ENCODE results near the gene RAB35.

The RAB35 gene

DNA sequence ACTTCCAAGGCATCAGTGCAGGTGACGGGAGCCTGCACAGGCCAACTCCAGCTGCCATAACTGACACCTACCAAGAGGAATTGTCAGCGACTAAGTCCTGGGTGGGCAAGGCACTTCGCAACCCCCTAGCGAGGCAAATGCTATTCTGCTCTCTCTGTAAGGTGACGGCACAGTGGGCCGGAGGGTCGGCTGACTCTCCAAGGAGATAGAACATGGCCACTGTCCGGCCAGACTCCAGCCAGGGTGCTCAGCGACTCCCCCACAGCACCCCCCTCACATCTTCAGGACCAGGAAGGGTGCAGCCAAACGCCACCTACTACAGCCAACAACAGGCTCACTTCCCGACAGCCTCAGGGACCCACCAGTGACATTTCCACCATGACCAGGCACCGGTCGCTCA lies 13.2 kb downstream of the RAB35 start:
- no peak for DNase-seq (ENCODE audit: low spot score)

DNA sequence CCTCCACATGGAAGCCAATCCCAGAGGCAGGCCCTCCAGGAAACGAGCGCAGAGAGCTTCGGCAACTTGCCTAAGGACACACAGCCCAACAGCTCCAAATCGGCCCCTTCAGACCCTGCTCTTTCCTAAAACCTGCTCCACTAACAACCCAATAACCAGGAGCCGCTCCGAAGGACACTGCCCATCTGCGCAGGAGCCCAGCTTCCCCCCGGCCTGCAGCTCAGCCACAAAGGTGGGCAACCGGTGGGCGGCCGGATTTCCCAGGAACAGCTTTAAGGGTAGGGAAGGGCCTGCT lies 13.6 kb downstream of the RAB35 start:
- DNase-seq (ENCODE audit: low spot score), result no peak

DNA sequence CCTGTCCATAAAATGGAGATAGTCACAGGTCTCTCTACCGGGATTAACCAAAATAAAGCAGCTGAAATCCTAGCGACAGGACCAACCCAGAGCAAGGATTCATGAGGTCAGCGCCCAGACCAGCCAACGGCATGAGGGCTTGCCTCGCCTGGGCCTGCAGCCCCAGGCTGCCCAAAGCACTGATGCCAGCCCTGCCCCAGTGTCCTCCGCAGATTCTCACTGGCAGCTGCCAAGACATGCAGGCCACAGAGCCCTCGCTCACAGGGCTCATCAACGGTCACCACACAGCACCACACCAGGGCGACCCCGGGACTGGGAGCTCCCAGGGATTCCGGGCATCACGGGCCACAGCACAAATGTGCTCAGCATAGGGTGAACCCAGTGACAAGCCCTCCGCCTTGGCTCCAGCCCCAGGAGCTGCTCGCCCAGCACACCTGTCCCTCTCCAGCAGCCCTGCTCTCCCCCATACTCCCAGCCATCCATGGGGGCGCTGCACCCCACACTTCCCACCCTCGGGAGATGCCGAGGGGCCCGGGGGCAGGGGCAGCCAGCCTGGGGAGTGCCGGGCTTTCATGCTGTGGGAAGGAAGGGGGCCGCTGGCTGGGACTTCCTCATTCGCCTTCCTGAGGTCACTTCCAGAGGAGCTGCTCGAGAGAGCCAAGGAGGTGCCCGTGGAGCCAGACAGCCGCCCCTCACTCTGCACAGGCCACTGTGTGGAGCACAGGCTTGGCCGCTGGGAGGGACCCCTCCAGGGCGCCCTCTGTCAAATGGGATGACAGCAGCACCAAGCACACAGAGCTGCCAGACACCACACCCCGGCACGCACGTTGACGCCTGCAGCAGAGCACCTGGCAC lies 14.1 kb downstream of the RAB35 start:
- DNase-seq (ENCODE audit: low spot score), result no peak

DNA sequence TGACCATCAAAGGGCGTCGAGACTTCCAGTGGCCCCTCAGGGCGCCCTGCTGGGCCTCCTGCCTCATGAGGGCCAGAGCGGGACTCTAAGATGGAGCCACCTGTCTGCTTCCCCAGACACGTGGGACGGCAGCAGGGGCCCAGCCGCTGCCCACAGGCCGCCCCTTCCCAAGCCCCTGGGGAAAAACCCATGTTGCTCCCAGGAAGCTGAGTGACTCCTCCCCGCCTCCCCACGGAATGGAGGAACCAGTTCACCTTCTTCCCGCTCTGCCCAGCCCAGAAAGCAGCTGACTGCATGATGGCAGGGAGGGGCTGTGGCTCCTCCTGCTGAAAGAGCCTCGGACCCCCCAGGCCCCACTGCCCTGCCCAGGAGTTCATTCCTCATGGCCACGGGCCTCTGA lies 14.9 kb downstream of the RAB35 start:
- DNase-seq (ENCODE audit: low spot score), result no peak

DNA sequence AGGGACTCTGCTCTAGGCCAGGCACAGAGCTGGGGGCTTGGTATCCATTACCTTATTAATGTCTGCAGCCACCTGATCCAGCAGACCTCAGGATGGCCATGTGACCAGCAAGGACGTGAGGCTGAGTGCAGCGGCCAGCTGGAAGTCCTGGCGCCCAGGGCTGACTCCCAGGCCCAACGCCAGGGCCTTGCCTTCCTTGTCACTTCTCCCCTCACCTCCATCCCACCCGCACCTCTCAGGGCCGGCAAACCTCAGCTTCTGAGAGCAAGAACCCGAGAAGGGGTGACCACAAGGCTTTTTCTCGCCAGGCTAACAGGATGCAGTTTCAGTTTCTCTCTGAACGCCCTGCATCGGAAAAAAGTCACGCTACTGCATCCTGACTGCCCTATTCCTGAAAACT lies 15.4 kb downstream of the RAB35 start:
- DNase-seq (ENCODE audit: low spot score), result no peak

DNA sequence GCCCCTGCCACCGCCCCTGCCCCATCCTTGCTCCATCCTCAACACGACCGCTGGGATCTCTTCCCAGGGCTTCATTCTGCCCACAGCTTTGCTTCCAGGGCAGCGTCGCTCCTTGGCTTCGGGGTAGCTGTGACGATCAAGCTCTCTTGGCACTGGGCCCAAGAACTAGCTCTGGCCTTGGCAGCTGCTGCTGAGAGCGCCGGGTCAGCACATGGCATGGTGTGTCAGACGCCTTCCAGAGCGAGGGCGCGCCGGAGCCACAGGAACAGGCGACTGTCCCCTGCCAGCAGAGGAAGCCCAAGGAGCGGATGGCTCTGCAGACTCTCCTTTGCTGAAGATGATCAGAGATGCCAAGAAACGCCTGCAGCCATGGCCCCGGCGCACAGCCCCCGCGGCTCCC lies 15.9 kb downstream of the RAB35 start:
- DNase-seq (ENCODE audit: low spot score), result no peak

DNA sequence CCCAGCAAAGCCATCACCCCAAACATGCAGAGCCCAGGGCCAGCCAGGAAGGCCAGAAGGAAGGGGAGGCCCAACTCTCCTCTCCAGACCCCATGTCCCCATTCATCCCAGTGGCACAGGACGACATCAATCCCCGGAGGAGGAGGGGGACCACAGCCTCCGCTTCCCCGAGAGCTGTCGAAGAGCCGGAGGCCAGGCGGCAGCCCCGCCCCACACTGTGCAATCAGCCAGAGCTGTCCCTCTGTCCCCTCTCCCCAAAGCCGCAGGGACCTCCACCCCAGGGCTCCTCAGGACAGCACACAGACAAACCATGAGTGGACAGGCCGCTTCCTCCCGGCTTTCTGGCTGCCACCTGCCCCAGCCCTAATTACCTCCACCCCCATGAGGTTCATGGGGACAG lies 16.8 kb downstream of the RAB35 start:
- no peak for DNase-seq (ENCODE audit: low spot score)

DNA sequence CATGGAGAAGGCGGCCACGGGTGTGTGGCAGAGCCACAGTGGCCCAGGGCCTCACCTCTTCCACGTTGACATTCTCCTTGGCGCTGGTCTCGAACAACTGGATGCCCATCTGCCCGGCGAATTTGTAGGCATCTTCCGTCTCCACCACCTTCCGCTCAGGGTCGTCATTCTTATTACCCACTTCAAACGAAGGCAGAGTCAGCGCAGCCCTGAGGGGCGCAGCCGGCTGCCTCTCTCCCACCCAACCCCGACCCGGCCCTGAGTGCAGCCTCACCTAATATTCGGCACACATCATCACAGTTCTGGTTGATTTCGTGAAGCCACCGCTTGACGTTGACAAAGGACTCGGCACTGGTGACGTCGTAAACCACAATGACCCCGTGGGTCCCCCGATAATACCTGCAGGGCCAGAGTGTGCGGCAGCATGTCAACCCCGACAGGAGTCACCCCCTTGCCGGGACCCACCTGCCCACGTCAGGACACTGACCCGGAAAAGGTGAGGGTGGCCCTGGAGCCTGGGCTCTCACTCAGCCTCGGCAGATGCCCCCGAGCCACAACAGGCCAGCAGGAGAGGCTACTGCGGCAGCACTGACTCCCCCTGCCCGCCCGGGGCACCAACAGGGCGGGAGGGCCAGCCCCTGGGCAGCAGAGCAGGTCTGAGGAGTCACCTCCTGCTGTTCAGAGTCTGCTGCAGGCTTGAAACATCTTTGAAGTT lies 17.6 kb downstream of the RAB35 start:
- DNase-seq (ENCODE audit: low spot score), result no peak

DNA sequence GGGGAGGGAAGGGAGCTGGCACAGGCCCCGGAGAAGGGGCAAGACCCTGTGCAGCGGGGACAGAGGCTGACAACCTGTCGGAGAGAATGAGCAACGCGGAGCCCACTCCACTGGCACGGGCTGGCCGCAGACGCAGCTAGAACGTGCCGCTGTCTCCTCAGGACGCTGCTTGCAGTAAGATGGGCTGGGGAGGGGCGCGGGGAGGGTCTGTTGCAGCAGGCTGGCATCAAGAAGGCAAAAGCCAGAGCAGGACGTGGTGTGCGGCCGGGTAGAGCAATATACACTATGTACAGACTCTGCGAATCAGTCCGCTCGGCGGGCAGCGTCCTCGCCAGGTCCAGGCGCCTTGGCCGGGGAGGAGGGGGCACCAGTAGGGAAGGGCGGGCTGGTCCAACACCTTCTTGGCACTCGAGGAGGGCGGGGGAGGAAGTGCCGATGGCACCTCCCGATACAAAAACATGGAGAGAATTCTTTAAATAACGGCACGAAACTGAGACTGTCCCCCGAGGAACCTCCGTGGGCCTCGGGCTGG lies 19.8 kb downstream of the RAB35 start:
- DNase-seq (ENCODE audit: low spot score), result no peak

DNA sequence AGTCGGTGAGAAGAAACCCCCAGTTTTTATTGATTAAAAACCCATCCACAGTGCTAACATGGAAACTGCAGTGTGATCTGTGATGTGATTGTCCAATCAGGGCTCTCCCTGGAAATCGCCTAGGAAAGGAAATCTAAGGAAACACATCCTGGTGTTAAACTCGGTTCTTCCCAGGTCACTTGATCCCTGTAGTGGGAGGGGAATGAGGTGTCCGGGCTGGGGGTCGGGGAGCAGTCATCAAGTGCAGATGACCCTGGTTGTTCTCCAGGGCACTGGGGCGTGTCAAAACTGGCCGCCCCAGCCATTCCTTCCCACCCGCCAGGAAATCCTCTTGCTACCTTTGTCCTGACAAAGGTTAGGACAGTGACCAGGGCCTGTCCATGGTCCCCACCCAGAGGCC lies 20.8 kb downstream of the RAB35 start:
- peak; percentile 31 for DNase-seq (ENCODE audit: low spot score)

DNA sequence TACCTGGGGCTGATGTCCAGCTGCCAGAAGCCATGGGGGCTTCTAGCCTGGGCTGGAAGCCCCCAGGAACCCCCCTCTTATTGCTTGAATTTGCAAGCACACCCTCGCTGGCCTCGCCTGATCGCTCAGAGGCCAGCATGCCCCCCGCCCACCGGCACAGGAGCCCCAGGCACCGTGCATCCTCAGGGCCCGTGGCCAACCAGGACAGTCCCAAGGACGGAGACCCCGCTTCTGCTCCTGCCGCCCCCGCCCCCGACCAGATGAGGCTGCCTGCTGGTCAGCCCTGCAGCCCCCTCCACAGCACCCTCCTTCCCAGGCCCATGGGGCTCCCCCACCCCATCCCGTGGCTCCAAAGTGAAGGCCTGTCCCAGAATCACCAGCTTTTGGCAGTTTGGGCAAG lies 21.2 kb downstream of the RAB35 start:
- DNase-seq (ENCODE audit: low spot score), result no peak

DNA sequence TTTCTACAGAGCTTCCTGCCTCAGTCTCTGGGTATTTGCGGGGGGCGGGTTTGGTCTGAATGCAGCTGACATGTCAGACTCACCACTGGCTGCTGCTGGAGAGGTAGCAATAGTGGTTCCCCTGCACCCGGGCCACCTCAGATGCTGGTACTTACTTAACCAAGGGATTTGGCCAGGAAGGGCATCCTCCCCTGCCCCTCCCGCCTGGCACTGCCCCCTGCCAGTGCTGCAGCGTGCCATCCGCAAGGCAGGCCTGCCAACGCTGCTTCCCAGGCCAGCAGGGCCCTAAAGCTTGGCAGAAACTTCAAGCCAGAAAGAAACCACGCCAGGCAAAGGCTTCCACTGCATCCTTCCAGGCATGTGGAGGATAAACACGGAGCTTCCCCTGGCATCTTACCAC lies 22.1 kb downstream of the RAB35 start:
- peak; percentile 51 for DNase-seq (ENCODE audit: low spot score)

DNA sequence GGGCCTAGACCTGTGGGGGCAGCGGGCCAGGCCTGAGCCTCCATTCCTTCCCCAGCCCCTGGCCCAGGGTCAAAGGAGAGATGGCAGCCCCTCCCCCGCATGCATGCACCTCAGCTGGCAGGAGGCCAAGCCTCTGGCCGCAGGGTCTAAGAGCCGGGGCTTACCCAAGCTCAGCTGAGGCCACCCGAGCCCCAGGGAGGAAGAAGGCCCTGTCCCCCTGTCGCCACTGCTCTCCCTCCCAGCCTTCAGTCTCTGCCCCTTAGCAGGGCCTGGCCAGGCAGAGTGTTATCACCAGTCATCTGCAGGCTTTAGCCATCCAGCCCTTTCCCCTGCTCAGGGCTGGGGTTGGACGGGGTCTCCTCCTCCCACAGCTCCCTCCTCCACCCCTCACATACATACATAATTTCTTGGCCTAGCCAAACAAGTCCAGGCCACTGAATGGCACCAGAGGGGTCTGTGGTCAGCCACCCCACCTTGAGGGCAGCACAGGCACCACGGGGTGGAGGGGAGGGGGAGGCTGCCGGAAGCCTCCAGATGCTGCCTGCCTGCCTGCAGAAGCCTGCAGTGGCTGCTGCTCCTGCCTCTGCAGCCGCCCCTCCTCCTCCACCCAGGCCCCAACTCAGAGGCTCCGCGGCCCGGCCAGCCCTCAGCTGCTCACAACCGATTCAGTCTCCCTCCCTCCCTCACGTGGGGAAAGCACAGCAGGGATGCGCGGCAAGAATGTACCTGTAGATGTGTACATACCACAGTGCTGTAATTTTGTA lies 22.8 kb downstream of the RAB35 start:
- DNase-seq (ENCODE audit: low spot score), result peak; percentile 92

DNA sequence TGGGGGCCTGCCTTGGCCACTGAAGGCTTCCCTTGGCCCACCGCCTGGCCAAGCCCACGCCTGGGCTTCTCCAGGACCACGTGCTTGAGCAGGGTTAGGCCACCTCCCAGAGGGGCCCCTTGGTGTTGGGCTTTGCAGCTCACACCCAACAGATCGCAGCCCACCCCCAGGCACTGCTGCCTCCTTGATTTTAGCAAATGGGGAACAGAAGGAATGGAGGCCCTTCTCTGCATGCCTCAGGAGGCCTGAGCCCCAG lies 23.3 kb downstream of the RAB35 start:
- no peak for DNase-seq (ENCODE audit: low spot score)

DNA sequence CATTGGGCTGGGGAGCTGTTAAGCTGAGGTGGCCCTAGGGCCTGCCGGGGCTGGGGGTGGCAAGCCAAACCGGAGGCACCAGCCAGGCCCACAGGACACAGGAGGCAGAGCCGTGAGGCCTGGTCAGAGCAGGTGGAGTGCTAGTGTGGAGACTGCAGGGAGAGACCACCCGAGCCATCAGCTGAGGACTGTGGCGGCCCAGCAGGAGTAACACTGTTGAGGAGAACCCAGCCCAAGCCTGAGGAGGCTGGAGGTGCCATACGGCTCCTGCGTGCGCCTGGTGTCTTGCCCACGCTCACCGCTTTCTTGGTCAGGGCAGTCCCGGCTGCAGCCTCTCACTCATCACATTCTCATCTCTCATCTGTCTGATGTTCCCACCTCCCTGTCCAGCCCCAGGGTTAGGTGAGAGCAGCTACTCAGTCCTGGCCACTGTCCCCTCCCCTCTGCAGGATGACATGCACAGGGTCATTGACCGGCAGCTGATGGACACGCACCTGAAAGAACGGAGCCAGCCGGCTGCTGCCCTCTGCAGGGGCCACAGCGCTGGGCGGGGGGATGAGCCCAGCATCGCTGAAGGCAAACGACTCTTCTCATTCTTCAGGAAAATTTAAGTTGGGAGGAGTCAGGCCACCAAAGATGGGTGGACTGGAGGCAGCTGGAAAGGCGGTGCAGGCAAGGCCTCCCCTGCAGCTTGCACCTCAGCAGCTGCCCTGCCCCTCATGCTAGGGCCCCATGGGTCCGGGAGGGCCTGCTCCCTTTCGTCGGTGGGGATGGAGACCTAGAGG lies 23.8 kb downstream of the RAB35 start:
- no peak for DNase-seq (ENCODE audit: low spot score)

DNA sequence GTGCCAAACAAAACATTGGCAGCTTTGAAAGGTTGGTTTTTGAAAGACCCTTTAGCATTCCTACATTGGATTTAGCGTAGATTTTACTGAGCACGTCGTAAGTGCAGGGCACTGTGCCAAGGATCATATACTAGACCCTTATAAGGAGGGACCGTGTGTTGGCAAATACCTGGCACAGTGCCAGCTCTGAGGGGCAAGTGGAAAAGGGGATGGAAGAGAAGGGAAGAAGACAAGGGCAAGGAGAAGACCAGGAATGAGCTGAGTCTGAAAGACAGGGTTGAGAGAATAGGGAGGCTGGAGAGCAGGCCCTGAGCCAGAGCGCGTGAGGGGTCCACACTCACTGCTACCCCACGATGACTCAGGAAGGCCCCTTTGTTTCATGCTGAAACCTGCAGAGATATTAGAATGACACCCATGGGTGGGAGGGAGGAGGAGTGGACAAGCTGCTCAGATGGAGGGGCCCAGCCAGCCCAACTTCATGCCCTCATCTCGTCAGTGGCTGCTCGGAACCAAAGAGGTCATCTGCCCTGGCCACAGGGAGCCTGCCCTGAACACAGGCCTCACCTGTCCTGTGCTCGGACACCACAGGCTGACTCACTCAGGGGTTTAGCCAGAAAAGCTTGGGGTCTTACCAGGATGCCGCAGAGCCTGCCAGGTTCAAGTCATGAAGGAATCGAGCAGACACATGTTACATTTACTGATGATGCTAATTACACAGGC lies 25.0 kb downstream of the RAB35 start:
- no peak for DNase-seq (ENCODE audit: low spot score)

DNA sequence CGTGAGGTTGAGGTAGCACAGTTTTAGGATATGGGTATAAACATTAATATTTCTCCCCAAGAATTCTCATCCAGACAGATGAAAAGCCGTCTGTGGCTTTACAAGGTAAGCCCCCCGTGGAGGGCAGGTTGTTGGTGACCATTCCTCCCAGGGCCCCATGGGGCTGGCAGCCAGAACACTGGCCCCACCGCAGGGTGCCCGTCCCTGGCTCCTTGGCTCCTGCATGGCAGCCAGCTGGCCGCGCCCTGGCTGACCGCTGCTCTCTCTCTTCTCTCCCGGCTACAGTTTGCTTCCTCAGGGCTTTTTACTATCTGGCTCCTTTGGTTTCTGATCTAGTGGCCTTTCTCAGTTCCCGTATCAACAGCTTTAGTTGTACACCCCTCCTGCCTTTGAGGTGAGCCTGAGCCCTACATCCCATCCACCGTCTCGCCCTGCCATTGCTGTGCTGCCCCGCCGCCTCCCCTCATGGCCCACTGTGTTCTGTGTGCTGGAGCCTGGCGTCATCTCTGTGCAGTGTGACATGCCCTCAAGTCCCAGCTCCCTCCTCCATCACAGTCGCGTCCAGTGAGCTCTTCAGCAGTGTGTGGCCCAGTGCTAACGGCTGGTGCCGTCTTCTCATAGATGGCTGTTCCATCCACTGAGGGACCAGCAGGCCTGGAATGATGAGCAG lies 25.8 kb downstream of the RAB35 start:
- no peak for DNase-seq (ENCODE audit: low spot score)

DNA sequence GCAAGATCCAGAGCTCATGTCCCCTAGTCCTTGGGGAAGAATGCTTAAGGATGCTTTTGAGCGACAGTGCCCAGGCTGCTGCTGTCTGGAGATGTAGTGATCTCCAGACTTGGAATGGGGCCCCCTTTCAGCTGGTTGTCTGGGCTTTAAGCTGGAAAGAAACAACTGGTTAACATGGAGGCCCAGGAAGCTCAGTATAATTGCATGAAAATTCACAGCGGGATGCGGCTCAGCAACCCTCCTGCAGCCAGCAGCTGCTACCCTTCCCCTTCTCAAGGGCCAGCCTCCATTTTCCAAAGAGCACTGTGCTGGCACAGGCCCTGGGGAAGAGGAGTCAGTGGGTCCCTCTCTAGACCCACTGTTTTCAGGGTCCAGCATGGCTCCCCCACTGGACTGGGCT lies 26.3 kb downstream of the RAB35 start:
- no peak for DNase-seq (ENCODE audit: low spot score)

DNA sequence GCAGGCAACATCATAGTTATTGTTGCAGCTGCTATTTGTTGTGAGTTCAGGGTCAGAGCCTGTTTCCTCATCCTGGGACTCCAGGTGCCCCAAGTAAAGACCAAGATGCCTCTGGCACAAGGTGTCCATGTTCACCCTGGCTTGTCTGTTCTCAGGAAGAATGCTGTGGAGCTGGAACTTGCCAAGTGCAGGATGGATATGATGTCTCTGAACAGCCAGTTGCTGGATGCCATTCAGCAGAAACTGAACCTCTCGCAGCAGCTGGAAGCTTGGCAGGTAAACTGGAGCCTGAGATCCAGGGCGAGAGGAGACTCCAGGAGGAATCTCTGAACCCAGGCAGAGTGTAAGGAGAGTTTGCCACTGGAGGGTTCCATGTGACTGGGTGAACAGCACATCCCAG lies 26.8 kb downstream of the RAB35 start:
- no peak for DNase-seq (ENCODE audit: low spot score)

DNA sequence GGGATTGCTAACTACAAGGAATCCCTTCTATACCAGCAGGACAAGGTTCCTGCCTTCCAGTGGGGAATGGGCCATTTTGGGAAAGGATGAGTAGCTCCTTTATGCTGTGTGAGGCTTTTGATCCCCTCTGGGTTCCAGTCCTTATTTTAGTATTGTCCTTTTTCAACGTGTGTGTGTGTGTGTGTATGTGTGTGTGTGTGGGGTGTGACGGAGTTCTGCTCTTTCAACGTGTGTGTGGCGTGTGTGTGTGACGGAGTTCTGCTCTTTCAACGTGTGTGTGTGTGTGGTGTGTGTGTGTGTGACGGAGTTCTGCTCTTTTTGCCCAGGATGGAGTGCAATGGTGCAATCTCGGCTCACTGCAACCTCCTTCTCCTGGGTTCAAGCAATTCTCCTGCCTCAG lies 27.4 kb downstream of the RAB35 start:
- no peak for DNase-seq (ENCODE audit: low spot score)
